Epithelial cell of esophagus (primary cell): ENCODE data around the gene PROB1.

Experiments
- DNase-seq: peaks from one replicate; pipeline ENCODE4 v3.0.0; 2010; ENCODE audit warnings: low read depth
- H3K4me3 ChIP-seq: 2 replicates; pipeline ENCODE4 v1.5.1; 2011; ENCODE audit warnings: mild to moderate bottlenecking, low read length, control low read depth
- TF ChIP-seq, protein P1 (sequence below): IDR thresholded peaks from 2 replicates; pipeline ENCODE4 v1.5.1; 2011; ENCODE audit warnings: low read depth, mild to moderate bottlenecking, low read length, control low read depth, inconsistent platforms; ENCODE audit not compliant: insufficient read depth; ENCODE audit errors: missing control alignments

PROB1 gene

DNA sequence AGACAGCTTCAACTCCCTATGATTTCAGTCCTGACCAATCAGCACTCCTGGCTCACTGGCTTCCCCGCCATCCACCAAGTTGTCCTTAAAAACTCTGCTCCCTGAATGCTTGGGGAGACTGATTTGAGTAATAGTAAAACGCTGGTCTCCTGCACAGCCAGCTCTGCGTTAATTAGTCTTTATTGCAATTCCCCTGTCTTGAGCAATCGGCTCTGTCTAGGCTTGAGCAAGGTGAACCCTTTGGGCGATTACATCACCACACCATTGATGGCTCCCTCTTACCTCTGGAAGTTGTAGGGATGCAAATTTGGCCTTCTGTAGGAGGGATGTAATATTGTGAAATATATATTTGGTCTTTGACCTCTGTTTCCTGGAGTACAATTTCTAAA, 8.9 kb downstream of the PROB1 start:
- peak; percentile 94 for DNase-seq
- TF ChIP-seq, protein P1, sequence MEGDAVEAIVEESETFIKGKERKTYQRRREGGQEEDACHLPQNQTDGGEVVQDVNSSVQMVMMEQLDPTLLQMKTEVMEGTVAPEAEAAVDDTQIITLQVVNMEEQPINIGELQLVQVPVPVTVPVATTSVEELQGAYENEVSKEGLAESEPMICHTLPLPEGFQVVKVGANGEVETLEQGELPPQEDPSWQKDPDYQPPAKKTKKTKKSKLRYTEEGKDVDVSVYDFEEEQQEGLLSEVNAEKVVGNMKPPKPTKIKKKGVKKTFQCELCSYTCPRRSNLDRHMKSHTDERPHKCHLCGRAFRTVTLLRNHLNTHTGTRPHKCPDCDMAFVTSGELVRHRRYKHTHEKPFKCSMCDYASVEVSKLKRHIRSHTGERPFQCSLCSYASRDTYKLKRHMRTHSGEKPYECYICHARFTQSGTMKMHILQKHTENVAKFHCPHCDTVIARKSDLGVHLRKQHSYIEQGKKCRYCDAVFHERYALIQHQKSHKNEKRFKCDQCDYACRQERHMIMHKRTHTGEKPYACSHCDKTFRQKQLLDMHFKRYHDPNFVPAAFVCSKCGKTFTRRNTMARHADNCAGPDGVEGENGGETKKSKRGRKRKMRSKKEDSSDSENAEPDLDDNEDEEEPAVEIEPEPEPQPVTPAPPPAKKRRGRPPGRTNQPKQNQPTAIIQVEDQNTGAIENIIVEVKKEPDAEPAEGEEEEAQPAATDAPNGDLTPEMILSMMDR: no peak
- no peak overlapping the region for H3K4me3 ChIP-seq

DNA sequence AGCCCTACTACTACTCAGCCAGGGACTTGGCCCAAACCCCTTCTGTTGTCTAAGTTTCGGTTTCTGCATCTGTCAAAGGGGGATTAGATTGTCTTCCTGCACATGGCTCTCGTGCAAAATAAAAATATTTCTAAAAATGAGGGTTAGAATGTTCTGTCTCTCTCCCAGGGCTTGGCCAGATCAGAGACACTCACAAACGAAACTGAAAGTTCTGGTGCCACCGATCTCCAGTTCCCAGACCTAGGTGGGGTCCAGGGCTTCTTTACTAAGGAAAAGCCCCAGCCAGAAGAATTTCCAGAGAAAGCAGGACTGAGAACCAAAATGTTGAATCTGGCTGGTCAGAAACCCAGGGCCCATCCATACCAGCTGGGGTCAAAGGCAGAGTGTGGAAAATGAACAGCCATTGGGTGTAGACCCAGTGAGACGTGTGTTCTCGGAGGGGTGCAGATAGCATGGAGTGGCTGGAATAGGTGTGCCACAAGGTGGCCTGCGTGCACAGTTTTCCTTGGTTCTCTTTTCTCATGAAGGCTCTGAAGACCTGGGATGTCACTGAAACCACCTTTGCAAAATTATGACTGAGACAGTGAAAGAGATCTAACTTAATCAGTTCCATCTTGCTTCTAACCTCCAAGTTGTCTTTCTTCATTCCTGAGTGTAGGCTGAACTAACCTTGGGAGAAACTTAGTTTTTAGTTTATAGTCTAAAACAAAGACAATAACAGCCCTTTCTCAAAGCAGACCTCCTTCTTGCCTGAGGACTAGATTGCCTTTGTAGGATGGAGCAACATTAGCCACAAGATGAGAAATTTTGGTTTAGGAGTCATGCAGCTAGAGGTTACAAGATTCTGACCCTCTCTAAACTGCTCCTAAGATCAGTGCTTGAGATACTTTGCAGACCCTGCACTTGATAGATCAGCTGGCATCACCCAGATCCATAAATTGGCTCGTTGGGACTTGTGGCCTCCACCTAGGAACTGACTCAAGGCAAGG, 9.5 kb downstream of the PROB1 start:
- TF ChIP-seq, protein P1: no peak
- peak; percentile 20 for DNase-seq
- no peak overlapping the region for H3K4me3 ChIP-seq

DNA sequence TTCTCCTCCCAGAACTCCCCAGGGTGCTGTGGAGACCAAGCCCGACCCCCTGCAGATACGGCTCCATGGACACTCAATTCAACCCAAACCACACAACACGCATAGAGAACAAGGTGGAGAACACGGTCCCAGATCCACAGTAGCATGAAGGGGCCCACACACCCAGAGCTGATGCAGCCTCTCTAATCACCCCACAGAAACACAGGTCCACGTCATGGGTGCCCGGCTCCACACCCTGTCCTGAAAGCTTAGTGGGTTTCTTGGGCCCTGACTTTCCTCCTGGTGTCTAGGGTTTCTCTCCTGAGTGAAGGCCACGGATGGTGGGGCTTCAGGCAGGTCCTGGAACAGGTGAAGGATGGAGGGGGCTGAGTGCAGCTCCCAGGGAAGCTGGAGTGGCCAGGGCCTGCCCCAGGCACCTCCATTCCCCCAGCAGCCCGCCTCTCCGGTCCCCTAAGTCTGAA, 10.3 kb downstream of the PROB1 start:
- H3K4me3 ChIP-seq: no peak overlapping the region
- TF ChIP-seq, protein P1: no peak
- DNase-seq: no peak

DNA sequence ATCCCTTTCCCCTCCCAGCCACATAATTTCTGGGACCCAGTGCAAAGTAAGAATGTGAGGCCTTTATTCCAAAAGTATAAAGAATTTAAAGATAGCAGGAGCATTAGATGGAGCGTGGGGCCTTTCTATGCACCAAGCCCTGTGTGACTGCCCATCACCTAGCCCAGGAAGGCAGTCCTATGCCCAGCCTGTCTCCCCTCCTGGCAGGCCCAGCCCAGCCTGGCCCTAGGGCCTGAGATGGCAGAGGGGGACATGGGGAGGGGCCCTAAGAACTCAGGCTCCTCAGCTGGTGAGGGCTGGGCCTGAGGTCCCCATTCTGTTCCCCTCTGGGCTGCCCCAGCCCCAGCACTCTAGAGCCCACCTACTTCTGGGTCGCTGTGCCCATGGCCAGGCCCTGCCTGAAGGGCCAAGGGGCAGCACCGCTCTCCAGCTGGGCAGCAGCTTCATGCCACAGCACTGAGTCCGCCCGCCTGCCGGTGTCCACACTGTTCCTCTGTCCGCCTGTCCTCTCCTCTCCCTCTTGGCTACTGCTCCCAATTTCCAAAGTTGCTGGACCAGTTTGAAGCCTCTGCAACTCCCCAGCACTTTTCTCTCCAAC, 10.8 kb downstream of the PROB1 start:
- TF ChIP-seq, protein P1: no peak
- DNase-seq: no peak
- no peak overlapping the region for H3K4me3 ChIP-seq

DNA sequence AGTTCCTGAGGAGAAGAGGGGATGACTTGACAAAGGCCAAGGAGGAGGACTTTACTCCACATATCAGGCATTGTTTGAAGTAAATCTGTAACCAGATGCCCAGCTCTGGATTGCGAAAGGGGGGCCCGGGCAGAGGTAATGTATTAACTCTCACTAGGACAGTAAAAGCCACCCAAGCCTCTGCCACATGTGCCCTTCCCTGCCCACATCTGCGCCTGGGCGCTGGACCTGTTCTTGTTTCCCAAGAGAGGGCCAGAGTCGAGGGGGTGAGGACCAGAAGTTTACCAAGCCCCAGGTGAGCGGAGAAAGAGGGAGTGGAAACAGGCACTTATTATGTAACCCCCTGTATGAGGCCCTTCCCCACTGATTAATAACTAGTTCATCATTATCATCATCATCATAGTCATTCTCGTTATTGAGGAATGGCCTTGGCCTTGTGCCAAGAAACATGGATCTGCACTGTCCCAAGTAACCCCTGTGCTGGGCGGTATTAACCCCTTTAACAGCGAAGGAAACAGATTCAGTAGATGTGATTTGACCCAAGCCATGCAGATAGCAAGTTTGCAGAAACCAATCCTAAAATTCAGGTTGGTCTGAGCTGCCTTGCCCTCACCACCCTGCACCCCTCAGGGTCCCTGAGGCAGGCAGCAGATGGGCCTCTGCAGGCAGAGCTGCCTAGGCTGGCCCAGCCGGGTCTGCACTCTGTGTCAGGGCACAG, 11.5 kb downstream of the PROB1 start, which contains the start of gene SLC23A1:
SLC23A1 (minus strand) TSS at position 23 of the 718 bp plus-strand sequence. CDS start 44 bp downstream, outside the sequence.
- DNase-seq: no peak
- TF ChIP-seq, protein P1: no peak
- H3K4me3 ChIP-seq: no peak within 1 kb of the TSS

DNA sequence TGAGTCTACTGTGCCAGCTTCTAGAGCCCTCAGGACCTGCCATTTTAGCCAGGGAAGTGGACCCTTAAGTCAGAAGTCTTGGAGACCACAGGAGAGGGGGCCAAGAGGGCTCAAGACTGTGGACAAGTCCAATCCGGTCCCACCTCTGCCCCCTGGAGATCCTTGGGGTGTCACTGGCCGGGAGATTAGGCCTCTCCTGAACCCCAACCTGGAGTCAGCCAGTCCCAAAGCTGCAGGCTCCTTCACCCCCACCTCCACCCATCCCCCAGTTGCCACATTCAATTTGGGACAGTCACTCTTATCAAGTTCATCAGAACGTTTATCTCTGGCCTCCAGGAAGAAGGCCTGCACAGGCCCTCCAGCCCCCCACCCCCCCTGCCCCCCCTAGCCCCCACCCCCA, 12.1 kb downstream of the PROB1 start:
- no peak for DNase-seq
- TF ChIP-seq, protein P1: no peak
- no peak overlapping the region for H3K4me3 ChIP-seq
